ENCODE results near the gene SMAD6. TPM values are rescaled to one million over a fixed set of nuclear protein-coding genes. Genes with fewer than 3 reads are reported as not detected.

Gene SMAD6
- total RNA-seq, 2 donors from 2014 or later: 14.8 to 51.2 TPM

GRCh38 chr15:66658855-66659254, 43.2 kb upstream of the SMAD6 start:
- Histone ChIP-seq H3K27me3 (replicated peaks; ENCODE audit: insufficient read depth) (no peaks in the 10 kb centered on the region), H3K36me3 (no peaks in the 10 kb centered on the region), H3K9me3 (no peaks in the 10 kb centered on the region), H3K4me3 (no peak overlapping the region), H3K4me1 (replicated peaks) (peaks cover 5% of the 10 kb centered on the region), H3K27ac (no peak overlapping the region)
- intact Hi-C loops (cut with DNase I): no loop called here
- no peak for DNase-seq (ENCODE audit: low spot score)
- TF ChIP-seq POLR2A (IDR thresholded peaks at IDR 0.05) (no peak), CTCF (IDR thresholded peaks at IDR 0.05) (no peak), POLR2AphosphoS5 (IDR thresholded peaks at IDR 0.05) (no peak)
- WGBS: 92% methylated on average over 2 of the region's 2 CpGs

- Histone ChIP-seq H3K9me3 (no peaks in the 10 kb centered on the region), H3K4me1 (replicated peaks) (peaks cover 5% of the 10 kb centered on the region), H3K27me3 (replicated peaks; ENCODE audit: insufficient read depth) (no peaks in the 10 kb centered on the region), H3K27ac (no peak overlapping the region), H3K36me3 (no peaks in the 10 kb centered on the region), H3K4me3 (no peak overlapping the region)
- 91% methylated on average over 3 of the region's 3 CpGs for WGBS
- DNase-seq (ENCODE audit: low spot score): no peak
- intact Hi-C loops (cut with DNase I): no loop called here
- no peak for TF ChIP-seq POLR2A (IDR thresholded peaks at IDR 0.05)
- no peak for TF ChIP-seq POLR2AphosphoS5 (IDR thresholded peaks at IDR 0.05)
- no peak for TF ChIP-seq CTCF (IDR thresholded peaks at IDR 0.05)
Measured at GRCh38 chr15:66659384-66659783, 42.7 kb upstream of the SMAD6 start.

- 88% methylated on average over 23 of the region's 23 CpGs for WGBS
- intact Hi-C loops (cut with DNase I): no loop called here
- H3K27ac ChIP-seq: no peak overlapping the region
- H3K4me3 ChIP-seq: no peak overlapping the region
- no peaks in the 10 kb centered on the region for H3K27me3 ChIP-seq (replicated peaks; ENCODE audit: insufficient read depth)
- no peaks in the 10 kb centered on the region for H3K36me3 ChIP-seq
- TF ChIP-seq POLR2A (IDR thresholded peaks at IDR 0.05) (no peak), CTCF (IDR thresholded peaks at IDR 0.05) (no peak), POLR2AphosphoS5 (IDR thresholded peaks at IDR 0.05) (no peak)
- H3K4me1 ChIP-seq (replicated peaks): no peaks in the 10 kb centered on the region
- H3K9me3 ChIP-seq: no peaks in the 10 kb centered on the region
- DNase-seq (ENCODE audit: low spot score): no peak
Measured at GRCh38 chr15:66661432-66662096, 40.5 kb upstream of the SMAD6 start.

GRCh38 chr15:66662522-66662921, 39.5 kb upstream of the SMAD6 start:
- intact Hi-C loops (cut with DNase I): no loop called here
- no peak overlapping the region for H3K4me3 ChIP-seq
- WGBS: 67% methylated on average over 4 of the region's 4 CpGs
- H3K36me3 ChIP-seq: no peaks in the 10 kb centered on the region
- TF ChIP-seq POLR2AphosphoS5 (IDR thresholded peaks at IDR 0.05) (no peak), POLR2A (IDR thresholded peaks at IDR 0.05) (no peak), CTCF (IDR thresholded peaks at IDR 0.05) (no peak)
- H3K27me3 ChIP-seq (replicated peaks; ENCODE audit: insufficient read depth): no peaks in the 10 kb centered on the region
- H3K27ac ChIP-seq: no peak overlapping the region
- no peaks in the 10 kb centered on the region for H3K4me1 ChIP-seq (replicated peaks)
- no peak for DNase-seq (ENCODE audit: low spot score)
- no peaks in the 10 kb centered on the region for H3K9me3 ChIP-seq

GRCh38 chr15:66663664-66664063, 38.4 kb upstream of the SMAD6 start:
- TF ChIP-seq POLR2A (IDR thresholded peaks at IDR 0.05) (no peak), CTCF (IDR thresholded peaks at IDR 0.05) (no peak), POLR2AphosphoS5 (IDR thresholded peaks at IDR 0.05) (no peak)
- Histone ChIP-seq H3K4me3 (no peak overlapping the region), H3K27ac (no peak overlapping the region), H3K9me3 (no peaks in the 10 kb centered on the region), H3K36me3 (no peaks in the 10 kb centered on the region), H3K4me1 (replicated peaks) (no peaks in the 10 kb centered on the region), H3K27me3 (replicated peaks; ENCODE audit: insufficient read depth) (no peaks in the 10 kb centered on the region)
- intact Hi-C loops (cut with DNase I): no loop called here
- DNase-seq (ENCODE audit: low spot score): no peak
- 86% methylated on average over 3 of the region's 3 CpGs for WGBS

All from prostate gland (tissue), 2 donors.